ENCODE results near the gene SERPINC1. TPM values are rescaled to one million over a fixed set of nuclear protein-coding genes. Genes with fewer than 3 reads are reported as not detected.
A peak's percentile ranks its signal among the peaks of the same experiment; 100 is the strongest.

Gene SERPINC1
- polyA plus RNA-seq, 1 donor (not counting 4 experiments of a cell fraction or from before 2014, with no cell fraction given) = 0.14 TPM

DNA sequence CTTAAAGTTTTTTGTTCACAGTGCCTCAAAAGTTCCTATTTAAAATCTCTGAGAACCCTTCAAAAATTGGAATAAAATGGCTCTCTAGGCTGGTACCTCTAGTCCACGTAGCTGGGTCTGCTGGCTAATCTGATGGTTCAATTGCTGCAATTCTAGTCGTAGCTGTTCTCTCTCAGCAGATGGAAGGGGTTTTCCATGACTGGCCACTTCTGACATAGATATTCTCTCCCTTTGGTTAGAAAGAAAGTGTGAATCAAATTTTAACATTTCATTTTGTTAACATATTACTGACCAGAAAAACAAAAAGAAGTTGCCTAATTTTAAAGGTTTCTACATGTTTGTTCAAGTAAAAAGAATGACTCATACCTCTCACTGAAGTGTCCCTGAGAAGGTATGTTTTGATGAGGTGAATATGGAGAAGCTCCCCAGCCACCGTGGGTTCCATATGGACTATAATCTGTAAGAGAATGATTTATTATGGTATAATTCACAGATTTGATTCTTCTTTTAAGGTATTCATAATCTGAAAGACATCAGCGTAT is 29.3 kb upstream of the SERPINC1 start:
- Histone ChIP-seq H3K27me3 (ENCODE audit: control insufficient read depth, extremely low read depth, insufficient read depth, low read length) (no peaks in the 10 kb centered on the region), H2AFZ (ENCODE audit: control insufficient read depth, low read length) (no peak overlapping the region), H3K9ac (ENCODE audit: control insufficient read depth, extremely low read depth, insufficient read depth, low read length) (no peak overlapping the region), H3K4me2 (ENCODE audit: control insufficient read depth, extremely low read depth, insufficient read depth, low read depth, low read length) (peak overlapping the region; percentile 17), H3K4me3 (ENCODE audit: control insufficient read depth in 2 of 3, extremely low read depth in 1 of 3, insufficient read depth in 2 of 3, low read depth in 1 of 3, low read length in 3 of 3) (no peak overlapping the region), H3K4me1 (ENCODE audit: control insufficient read depth, extremely low read depth, insufficient read depth, low read length) (peaks cover 10% of the 10 kb centered on the region), H3K27ac (ENCODE audit: control insufficient read depth, insufficient read depth, low read length) (peak overlapping the region; percentile 60), H3K9me1 (ENCODE audit: control insufficient read depth, extremely low read depth, insufficient read depth, low read length) (no peaks in the 10 kb centered on the region), H3K9me3 (ENCODE audit: control insufficient read depth, low read depth, low read length) (no peaks in the 10 kb centered on the region), H4K20me1 (ENCODE audit: control insufficient read depth, extremely low read depth, insufficient read depth, low read length) (no peaks in the 10 kb centered on the region), H3K36me3 (ENCODE audit: control insufficient read depth in 2 of 2, extremely low read depth in 1 of 2, insufficient read depth in 2 of 2, low read length in 2 of 2) (peaks cover 3 to 8% of the 10 kb centered on the region in 2 experiments), H3K79me2 (ENCODE audit: control insufficient read depth, insufficient read depth, low read length) (no peaks in the 10 kb centered on the region)
- TF ChIP-seq EZH2 (IDR thresholded peaks at IDR 0.05; ENCODE audit: low read length) = no peak
- TF ChIP-seq, protein P1, sequence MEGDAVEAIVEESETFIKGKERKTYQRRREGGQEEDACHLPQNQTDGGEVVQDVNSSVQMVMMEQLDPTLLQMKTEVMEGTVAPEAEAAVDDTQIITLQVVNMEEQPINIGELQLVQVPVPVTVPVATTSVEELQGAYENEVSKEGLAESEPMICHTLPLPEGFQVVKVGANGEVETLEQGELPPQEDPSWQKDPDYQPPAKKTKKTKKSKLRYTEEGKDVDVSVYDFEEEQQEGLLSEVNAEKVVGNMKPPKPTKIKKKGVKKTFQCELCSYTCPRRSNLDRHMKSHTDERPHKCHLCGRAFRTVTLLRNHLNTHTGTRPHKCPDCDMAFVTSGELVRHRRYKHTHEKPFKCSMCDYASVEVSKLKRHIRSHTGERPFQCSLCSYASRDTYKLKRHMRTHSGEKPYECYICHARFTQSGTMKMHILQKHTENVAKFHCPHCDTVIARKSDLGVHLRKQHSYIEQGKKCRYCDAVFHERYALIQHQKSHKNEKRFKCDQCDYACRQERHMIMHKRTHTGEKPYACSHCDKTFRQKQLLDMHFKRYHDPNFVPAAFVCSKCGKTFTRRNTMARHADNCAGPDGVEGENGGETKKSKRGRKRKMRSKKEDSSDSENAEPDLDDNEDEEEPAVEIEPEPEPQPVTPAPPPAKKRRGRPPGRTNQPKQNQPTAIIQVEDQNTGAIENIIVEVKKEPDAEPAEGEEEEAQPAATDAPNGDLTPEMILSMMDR (optimal IDR thresholded peaks at IDR 0.05 in 1 of 3, IDR thresholded peaks at IDR 0.05 in 1 of 3, conservative IDR thresholded peaks at IDR 0.05 in 1 of 3; ENCODE audit: extremely low read depth in 1 of 3, insufficient read depth in 2 of 3, low read length in 3 of 3) = no peak
- DNase-seq (ENCODE audit: low read depth, low spot score) (peak; percentile 28), FAIRE-seq (peak; percentile 34)
- dilution Hi-C loops (cut with MboI; ENCODE audit: extremely low pct_ligation_motif_present, low sequenced_read_pairs) = no loop called here

GRCh38 chr1:173937062-173937461 is 19.9 kb upstream of the SERPINC1 start:
- no peaks in the 10 kb centered on the region for H3K9me3 ChIP-seq (ENCODE audit: control insufficient read depth, low read depth, low read length)
- no peaks in the 10 kb centered on the region for H3K79me2 ChIP-seq (ENCODE audit: control insufficient read depth, insufficient read depth, low read length)
- no peak overlapping the region for H3K4me2 ChIP-seq (ENCODE audit: control insufficient read depth, extremely low read depth, insufficient read depth, low read depth, low read length)
- H3K4me3 ChIP-seq (ENCODE audit: control insufficient read depth in 2 of 3, extremely low read depth in 1 of 3, insufficient read depth in 2 of 3, low read depth in 1 of 3, low read length in 3 of 3) = no peak overlapping the region
- no peaks in the 10 kb centered on the region for H4K20me1 ChIP-seq (ENCODE audit: control insufficient read depth, extremely low read depth, insufficient read depth, low read length)
- peaks cover 9 to 12% of the 10 kb centered on the region in 2 experiments for H3K36me3 ChIP-seq (ENCODE audit: control insufficient read depth in 2 of 2, extremely low read depth in 1 of 2, insufficient read depth in 2 of 2, low read length in 2 of 2)
- H2AFZ ChIP-seq (ENCODE audit: control insufficient read depth, low read length) = no peak overlapping the region
- H3K4me1 ChIP-seq (ENCODE audit: control insufficient read depth, extremely low read depth, insufficient read depth, low read length) = no peaks in the 10 kb centered on the region
- dilution Hi-C loops (cut with MboI; ENCODE audit: extremely low pct_ligation_motif_present, low sequenced_read_pairs) = no loop called here
- DNase-seq (ENCODE audit: low read depth, low spot score) (no peak), FAIRE-seq (no peak)
- H3K27me3 ChIP-seq (ENCODE audit: control insufficient read depth, extremely low read depth, insufficient read depth, low read length) = no peaks in the 10 kb centered on the region
- H3K9ac ChIP-seq (ENCODE audit: control insufficient read depth, extremely low read depth, insufficient read depth, low read length) = no peak overlapping the region
- H3K27ac ChIP-seq (ENCODE audit: control insufficient read depth, insufficient read depth, low read length) = no peak overlapping the region
- no peaks in the 10 kb centered on the region for H3K9me1 ChIP-seq (ENCODE audit: control insufficient read depth, extremely low read depth, insufficient read depth, low read length)
- TF ChIP-seq, protein P1 (optimal IDR thresholded peaks at IDR 0.05 in 1 of 3, IDR thresholded peaks at IDR 0.05 in 1 of 3, conservative IDR thresholded peaks at IDR 0.05 in 1 of 3; ENCODE audit: extremely low read depth in 1 of 3, insufficient read depth in 2 of 3, low read length in 3 of 3) = no peak
- TF ChIP-seq EZH2 (IDR thresholded peaks at IDR 0.05; ENCODE audit: low read length) = no peak

Data from keratinocyte (primary cell).